Endodermal cell (in vitro differentiated cells): ENCODE data around the gene RNF175. TPM values are rescaled to one million over a fixed set of nuclear protein-coding genes. Genes with fewer than 3 reads are reported as not detected.

Experiments
- DNase-seq: peaks from one replicate; pipeline ENCODE4 v3.0.0-alpha.2; 2017
- H3K27ac ChIP-seq: 2 replicates; pipeline ENCODE4 v1.5.1; 2013; ENCODE audit warnings: mild to moderate bottlenecking, low read depth, low read length, moderate library complexity
- H3K27me3 ChIP-seq: 2 replicates; pipeline ENCODE4 v1.6.1; 2013; ENCODE audit warnings: mild to moderate bottlenecking, low read length, moderate library complexity; ENCODE audit not compliant: insufficient read depth, control insufficient read depth, poor library complexity, severe bottlenecking
- H3K36me3 ChIP-seq: 2 replicates; pipeline ENCODE4 v1.7.0; 2013; ENCODE audit warnings: mild to moderate bottlenecking, low read length, moderate library complexity; ENCODE audit not compliant: control insufficient read depth, insufficient read depth
- H3K4me1 ChIP-seq: one replicate; pipeline ENCODE4 v1.7.0; 2013; ENCODE audit warnings: low read length; ENCODE audit not compliant: control insufficient read depth, insufficient read depth
- H3K4me3 ChIP-seq: 2 replicates; pipeline ENCODE4 v1.5.1; 2013; ENCODE audit warnings: mild to moderate bottlenecking, low read length, moderate library complexity
- H3K9ac ChIP-seq: 2 replicates; pipeline ENCODE4 v1.6.1; 2013; ENCODE audit warnings: mild to moderate bottlenecking, low read length, moderate library complexity; ENCODE audit not compliant: poor library complexity, severe bottlenecking; ENCODE audit errors: extremely low read depth
- H3K9me3 ChIP-seq: 2 replicates; pipeline ENCODE4 v1.6.1; 2013; ENCODE audit warnings: mild to moderate bottlenecking, low read length, moderate library complexity; ENCODE audit not compliant: control insufficient read depth
- H3K27ac Mint-ChIP-seq: 2 replicates; pipeline ENCODE4 v1.8.0; 2020; ENCODE audit warnings: mixed read lengths
- H3K27me3 Mint-ChIP-seq: 2 replicates; pipeline ENCODE4 v1.8.0; 2021; ENCODE audit warnings: mild to moderate bottlenecking, mixed read lengths; ENCODE audit not compliant: insufficient read depth
- H3K36me3 Mint-ChIP-seq: 2 replicates; pipeline ENCODE4 v1.8.0; 2020; ENCODE audit warnings: low read depth, mixed read lengths
- H3K4me1 Mint-ChIP-seq: 2 replicates; pipeline ENCODE4 v1.8.0; 2020; ENCODE audit warnings: mixed read lengths
- H3K4me3 Mint-ChIP-seq: 2 replicates; pipeline ENCODE4 v1.8.0; 2020; ENCODE audit warnings: mild to moderate bottlenecking, moderate library complexity, mixed read lengths
- H3K9me3 Mint-ChIP-seq: 2 replicates; pipeline ENCODE4 v1.8.0; 2020; ENCODE audit warnings: mild to moderate bottlenecking, mixed read lengths
- CTCF ChIP-seq: fragments of 200-600 bp; sonication (generic); conservative IDR thresholded peaks from 2 replicates; pipeline ENCODE4 v1.5.0; 2021; ENCODE audit warnings: antibody characterized with exemption, mild to moderate bottlenecking
- WGBS, 2 experiments: methylation state at CpG; one replicate each; pipeline versions ENCODE4 v1.1.5 to v1.1.7; 2013; ENCODE audit warnings: missing lambda C conversion rate in 2 of 2, mixed read lengths in 1 of 2; ENCODE audit not compliant: insufficient coverage in 1 of 2, insufficient read length in 1 of 2; 5-methylcytosine and 5-hydroxymethylcytosine counted together
- total RNA-seq, 2 donors: library from RNA; stranded (reverse); fragmentation: NEBNext Ultra II Directional in 1 of 2; extraction: Animal tissue kit (Norgen Biotek cat#: 25700) in 1 of 2; gene quantifications; 2 replicates in 1 of 2; 3 replicates in 1 of 2; pipeline ENCODE4 v1.2.1, GENCODE V29; 2021

RNF175 gene
- total RNA-seq, 2 donors from 2014 or later, result 1.7 to 4.2 TPM

GRCh38 chr4:153704522-153704921, 55.3 kb downstream of the RNF175 start:
- Mint-ChIP-seq H3K36me3 (no peaks in the 10 kb centered on the region), H3K4me1 (no peaks in the 10 kb centered on the region), H3K9me3 (no peaks in the 10 kb centered on the region), H3K4me3 (no peak overlapping the region), H3K27me3 (no peaks in the 10 kb centered on the region), H3K27ac (no peak overlapping the region)
- Histone ChIP-seq H3K36me3 (no peaks in the 10 kb centered on the region), H3K4me1 (no peaks in the 10 kb centered on the region), H3K4me3 (no peak overlapping the region), H3K9ac (no peak overlapping the region), H3K27me3 (no peaks in the 10 kb centered on the region), H3K27ac (no peak overlapping the region), H3K9me3 (no peaks in the 10 kb centered on the region)
- no peak for DNase-seq
- WGBS, 2 experiments, result 85 to 93% methylated on average over 4 to 7 of the region's 7 CpGs
- no peak for TF ChIP-seq CTCF

GRCh38 chr4:153684971-153685371, 74.9 kb downstream of the RNF175 start:
- H3K9me3 Mint-ChIP-seq, result peaks cover 36% of the 10 kb centered on the region
- no peaks in the 10 kb centered on the region for H3K4me1 ChIP-seq
- H3K36me3 Mint-ChIP-seq, result peaks cover 2% of the 10 kb centered on the region
- no peaks in the 10 kb centered on the region for H3K36me3 ChIP-seq
- no peak overlapping the region for H3K27ac Mint-ChIP-seq
- H3K4me3 ChIP-seq, result peak overlapping the region; percentile 77
- H3K4me1 Mint-ChIP-seq, result no peaks in the 10 kb centered on the region
- H3K9ac ChIP-seq, result no peak overlapping the region
- H3K9me3 ChIP-seq, result peaks cover 31% of the 10 kb centered on the region
- H3K27ac ChIP-seq, result no peak overlapping the region
- 27 to 31% methylated on average over 2 to 9 of the region's 9 CpGs for WGBS, 2 experiments
- H3K27me3 ChIP-seq, result peaks cover 48% of the 10 kb centered on the region
- H3K27me3 Mint-ChIP-seq, result peaks cover 53% of the 10 kb centered on the region
- no peak for DNase-seq
- no peak for TF ChIP-seq CTCF
- H3K4me3 Mint-ChIP-seq, result peak overlapping the region; percentile 55

- peaks cover 2% of the 10 kb centered on the region for H3K36me3 Mint-ChIP-seq
- TF ChIP-seq CTCF, result no peak
- H3K27me3 ChIP-seq, result peaks cover 48% of the 10 kb centered on the region
- peaks cover 31% of the 10 kb centered on the region for H3K9me3 ChIP-seq
- H3K27ac Mint-ChIP-seq, result no peak within 1 kb of the TSS
- H3K4me3 Mint-ChIP-seq, result peak within 1 kb of the TSS; percentile 55
- 1 to 2% methylated on average over 14 to 75 of the region's 75 CpGs for WGBS, 2 experiments
- peaks cover 30% of the 10 kb centered on the region for H3K9me3 Mint-ChIP-seq
- H3K4me1 Mint-ChIP-seq, result no peaks in the 10 kb centered on the region
- no peak within 1 kb of the TSS for H3K27ac ChIP-seq
- H3K27me3 Mint-ChIP-seq, result peaks cover 57% of the 10 kb centered on the region
- peak within 1 kb of the TSS; percentile 77 for H3K4me3 ChIP-seq
- peak; percentile 89 for DNase-seq
- H3K4me1 ChIP-seq, result no peaks in the 10 kb centered on the region
- no peak within 1 kb of the TSS for H3K9ac ChIP-seq
- no peaks in the 10 kb centered on the region for H3K36me3 ChIP-seq
Measured at GRCh38 chr4:153684182-153684970, 75.4 kb downstream of the RNF175 start, which contains the start of gene TLR2. TLR2 (plus strand) TSS chr4:153684280; CDS start chr4:153702908, 18,628 bp downstream.
